GM12878 (cell line): ENCODE data around the gene PRDM15. TPM values are rescaled to one million over a fixed set of nuclear protein-coding genes. Genes with fewer than 3 reads are reported as not detected.

Source experiments
- ATAC-seq: fragments of 200-7000 bp; cut with Tn5 transposase; 3 replicates; pipeline ENCODE4 v1.9.1; 2020; ENCODE audit warnings: mild to moderate bottlenecking, moderate library complexity
- BruUV-seq: library from RNA; stranded (reverse); fragments of 400-500 nt; replicated peaks from 2 replicates; lab custom pipeline; 2021; lab: Mats Ljungman, UMichigan
- CTCF ChIA-PET: fragments of 300-600 bp; sonication (Branson Sonifier 250); formaldehyde crosslinking; extraction: SDS; loops from one replicate; lab custom pipeline; 2021; ENCODE audit warnings: inconsistent platforms; lab: Yijun Ruan, JAX
- POLR2A ChIA-PET: fragments of 350-600 bp; formaldehyde crosslinking; extraction: SDS; loops from one replicate; lab custom pipeline; 2021; ENCODE audit warnings: inconsistent platforms; lab: Charles Lee
- RAD21 ChIA-PET: fragments of 300-600 bp; sonication (Branson Sonifier 250); formaldehyde crosslinking; loops from one replicate; lab custom pipeline; 2023; ENCODE audit warnings: antibody characterized with exemption; ENCODE audit not compliant: unreplicated experiment; lab: Charles Lee
- SMC1A ChIA-PET: fragments of 300-600 bp; sonication (Branson Sonifier 250); formaldehyde crosslinking; loops from one replicate; lab custom pipeline; 2023; ENCODE audit not compliant: unreplicated experiment, uncharacterized antibody; lab: Charles Lee
- DNase-seq: peaks from one replicate; pipeline ENCODE4 v3.0.0-alpha.2; 2011; ENCODE audit warnings: low read depth, low spot score
- FAIRE-seq: peaks from 3 replicates; lab custom pipeline; 2011; peaks lifted over from hg19 to GRCh38; lab: Jason Lieb, UNC
- H2AFZ ChIP-seq: 2 replicates; pipeline ENCODE4 v1.6.0; 2011; ENCODE audit warnings: low read depth, low read length, control low read depth; ENCODE audit not compliant: control insufficient read depth
- H3K27ac ChIP-seq: 2 replicates; pipeline ENCODE4 v1.5.1; 2011; ENCODE audit warnings: control low read depth; ENCODE audit not compliant: control insufficient read depth, insufficient read depth
- H3K27me3 ChIP-seq, 2 experiments: replicated peaks in 1 of 2; 2 replicates each; pipeline versions ENCODE4 v1.6.0 to v1.6.1; 2011; ENCODE audit warnings: low read length in 1 of 2; ENCODE audit not compliant: control insufficient read depth in 2 of 2, insufficient read depth in 2 of 2
- H3K36me3 ChIP-seq, 2 experiments: 2 replicates each; pipeline ENCODE4 v1.5.1; 2011; ENCODE audit warnings: low read length in 1 of 2; ENCODE audit not compliant: control insufficient read depth in 2 of 2, insufficient read depth in 2 of 2
- H3K4me1 ChIP-seq: 2 replicates; pipeline ENCODE4 v1.6.1; 2011; ENCODE audit warnings: mild to moderate bottlenecking, low read length, moderate library complexity, mixed read lengths; ENCODE audit not compliant: control insufficient read depth, insufficient read depth
- H3K4me2 ChIP-seq: 2 replicates; pipeline ENCODE4 v1.6.0; 2011; ENCODE audit warnings: control low read depth; ENCODE audit not compliant: control insufficient read depth, insufficient read depth
- H3K4me3 ChIP-seq: fragments of 200-600 bp; sonication (generic); 2 replicates; pipeline ENCODE4 v1.5.1; 2016
- H3K79me2 ChIP-seq: 2 replicates; pipeline ENCODE4 v1.6.0; 2011; ENCODE audit warnings: low read length; ENCODE audit not compliant: control insufficient read depth, insufficient read depth
- H3K9ac ChIP-seq: 2 replicates; pipeline ENCODE4 v1.8.0; 2011; ENCODE audit warnings: low read length, control low read depth, mixed read lengths; ENCODE audit not compliant: control insufficient read depth, insufficient read depth
- H3K9me3 ChIP-seq: replicated peaks from 3 replicates; pipeline ENCODE4 v1.5.1; 2011; ENCODE audit warnings: mild to moderate bottlenecking, low read length; ENCODE audit not compliant: control insufficient read depth, insufficient read depth
- H4K20me1 ChIP-seq: 2 replicates; pipeline ENCODE4 v1.6.0; 2011; ENCODE audit not compliant: control insufficient read depth, insufficient read depth
- BCL11A ChIP-seq: IDR thresholded peaks from 2 replicates; pipeline ENCODE4 v1.6.1; 2011; ENCODE audit warnings: low read depth, low read length
- CTCF ChIP-seq, 3 experiments: IDR thresholded peaks in 2 of 3; conservative IDR thresholded peaks in 1 of 3; 2 replicates each; pipeline ENCODE4 v1.5.1; 2011; ENCODE audit warnings: low read depth in 3 of 3, low read length in 3 of 3, mild to moderate bottlenecking in 3 of 3, control low read depth in 2 of 3, moderate library complexity in 2 of 3, inconsistent platforms in 1 of 3, mixed read lengths in 1 of 3; ENCODE audit not compliant: control insufficient read depth in 2 of 3, insufficient read depth in 1 of 3; ENCODE audit errors: extremely low read depth in 1 of 3
- IRF4 ChIP-seq: IDR thresholded peaks from 2 replicates; pipeline ENCODE4 v1.6.1; 2011; ENCODE audit warnings: low read depth, low read length
- KAT2A ChIP-seq: conservative IDR thresholded peaks from 2 replicates; pipeline ENCODE4 v1.6.1; 2011; ENCODE audit warnings: low read depth, low read length; ENCODE audit not compliant: control insufficient read depth
- NRF1 ChIP-seq: conservative IDR thresholded peaks from 2 replicates; pipeline ENCODE4 v1.6.1; 2011; ENCODE audit warnings: mild to moderate bottlenecking, low read depth, low read length, improper control_type of control experiment
- POLR2AphosphoS2 ChIP-seq: IDR thresholded peaks from 2 replicates; pipeline ENCODE4 v1.6.1; 2011; ENCODE audit warnings: low read depth, mild to moderate bottlenecking, low read length, improper control_type of control experiment, moderate library complexity
- POLR2AphosphoS5 ChIP-seq: IDR thresholded peaks from 2 replicates; pipeline ENCODE4 v1.6.1; 2011; ENCODE audit warnings: mild to moderate bottlenecking, low read length, inconsistent platforms
- SIN3A ChIP-seq: IDR thresholded peaks from 2 replicates; pipeline ENCODE4 v1.6.1; 2012; ENCODE audit warnings: low read depth, low read length, improper control_type of control experiment
- SKIL ChIP-seq: fragments of 450-650 bp; IDR thresholded peaks from 2 replicates; pipeline ENCODE4 v1.6.1; 2017; ENCODE audit warnings: mild to moderate bottlenecking, low read depth, inconsistent platforms; ENCODE audit not compliant: poor library complexity, severe bottlenecking
- SP1 ChIP-seq: IDR thresholded peaks from one replicate; pipeline ENCODE4 v1.6.1; 2011; ENCODE audit warnings: low read depth, low read length
- TBL1XR1 ChIP-seq: IDR thresholded peaks from 2 replicates; pipeline ENCODE4 v1.6.1; 2012; ENCODE audit warnings: low read depth, low read length, improper control_type of control experiment
- ZBTB33 ChIP-seq: fragments of 450-650 bp; IDR thresholded peaks from 2 replicates; pipeline ENCODE4 v1.6.1; 2017; ENCODE audit warnings: mild to moderate bottlenecking
- WGBS: methylation state at CpG from one replicate; pipeline ENCODE4 v1.1.6; 2016; ENCODE audit warnings: low lambda C conversion rate; ENCODE audit not compliant: insufficient replicate concordance, insufficient coverage; ENCODE audit errors: missing lambda C conversion rate; 5-methylcytosine and 5-hydroxymethylcytosine counted together
- in situ Hi-C: fragments of 300-500 bp; cut with MboI; formaldehyde crosslinking; loops from 9 replicates; pipeline ENCODE4 v1.14.3; 2018; ENCODE audit warnings: mixed read lengths
- intact Hi-C: fragments of 100-400 bp; cut with micrococcal nuclease; formaldehyde crosslinking; loops from one replicate; pipeline ENCODE4 v1.14.2; 2022; ENCODE audit not compliant: unreplicated experiment
- polyA plus RNA-seq, 11 experiments: library from polyadenylated mRNA; depleted of rRNA in 4 of 11; unstranded in 6 of 11; stranded (reverse) in 5 of 11; fragments of >200 nt; fragmentation: Nextera tagmentation in 4 of 11; fragmentation: Illumina TruSeq in 1 of 11; extraction: Ambion mirVana in 4 of 11; extraction: Trizol in 1 of 11; gene quantifications; 1 replicate in 1 of 11; 2 replicates in 10 of 11; pipeline versions ENCODE4 v1.2.1 to v1.2.3, GENCODE V29; 2011 to 2016; ENCODE audit warnings: inconsistent platforms in 2 of 11, missing spikeins in 2 of 11, low read depth in 1 of 11
- total RNA-seq, 4 experiments: library from RNA; depleted of rRNA in 3 of 4; stranded (reverse); fragments of >200 nt in 3 of 4; fragmentation: Illumina TruSeq in 1 of 4; extraction: Trizol in 1 of 4; gene quantifications; 2 replicates each; pipeline versions ENCODE4 v1.2.1 to v1.2.3, GENCODE V29; 2013 to 2021

PRDM15 gene
- total and polyA plus RNA-seq, 10 of the 15 experiments (the other 5 are each of a cell fraction or from before 2014, with no cell fraction given), result 2.2 to 16.0 (median 8.6) TPM

GRCh38 chr21:41813226-41813625 lies 65.9 kb downstream of the PRDM15 start (continued):
- TF ChIP-seq SKIL (no peak), POLR2AphosphoS5 (no peak), BCL11A (no peak)

GRCh38 chr21:41812679-41813078 lies 66.5 kb downstream of the PRDM15 start:
- Histone ChIP-seq H3K79me2 (no peaks in the 10 kb centered on the region), H3K27ac (no peak overlapping the region), H3K4me1 (peaks cover 5% of the 10 kb centered on the region; the same call in 1 of the 2 replicates), H3K27me3 (no peaks in the 10 kb centered on the region), H3K4me2 (no peak overlapping the region), H2AFZ (no peak overlapping the region), H3K36me3 (peaks cover 23 to 25% of the 10 kb centered on the region in 2 experiments; a peak in 3 of 4 replicates), H3K9ac (no peak overlapping the region), H3K4me3 (no peak overlapping the region), H4K20me1 (no peaks in the 10 kb centered on the region), H3K9me3 (no peaks in the 10 kb centered on the region)
- POLR2A ChIA-PET, result no interaction called here
- ATAC-seq (no peak), DNase-seq (no peak), FAIRE-seq (no peak)
- RAD21 ChIA-PET, result no interaction called here
- BruUV-seq, result no TSS peak
- SMC1A ChIA-PET, result no interaction called here
- intact Hi-C loops (no loop called here), in situ Hi-C loops (no loop called here)
- 96% methylated on average over 13 of the region's 13 CpGs for WGBS
- CTCF ChIA-PET, result no interaction called here
- TF ChIP-seq SP1 (no peak), POLR2AphosphoS2 (no peak), SIN3A (no peak), IRF4 (no peak), ZBTB33 (no peak), NRF1 (no peak), TBL1XR1 (no peak), CTCF (IDR thresholded peaks at IDR 0.05 in 2 of 3, conservative IDR thresholded peaks at IDR 0.05 in 1 of 3; ENCODE audit: control insufficient read depth in 2 of 3, extremely low read depth in 1 of 3, insufficient read depth in 1 of 3, low read depth in 3 of 3, low read length in 3 of 3) (no peak), KAT2A (no peak)
